Type B pancreatic cell (in vitro differentiated cells): Measurements from ENCODE around the gene STXBP3. TPM values are rescaled to one million over a fixed set of nuclear protein-coding genes. Genes with fewer than 3 reads are reported as not detected.

Source experiments
- DNase-seq: peaks from one replicate; pipeline ENCODE4 v3.0.0; 2021; ENCODE audit warnings: mixed read lengths; ENCODE audit not compliant: unreplicated experiment; ENCODE audit errors: extremely low spot score
- H3K27ac Mint-ChIP-seq: 2 replicates; pipeline ENCODE4 v1.8.0; 2021; ENCODE audit warnings: mild to moderate bottlenecking, mixed read lengths
- H3K27me3 Mint-ChIP-seq: 2 replicates; pipeline ENCODE4 v1.8.0; 2021; ENCODE audit warnings: mixed read lengths
- H3K36me3 Mint-ChIP-seq: 2 replicates; pipeline ENCODE4 v1.8.0; 2021; ENCODE audit warnings: mixed read lengths
- H3K4me1 Mint-ChIP-seq: one replicate; pipeline ENCODE4 v1.8.0; 2021; ENCODE audit warnings: mixed read lengths; ENCODE audit not compliant: unreplicated experiment
- H3K4me3 Mint-ChIP-seq: 2 replicates; pipeline ENCODE4 v1.8.0; 2021; ENCODE audit warnings: mild to moderate bottlenecking, mixed read lengths
- H3K9me3 Mint-ChIP-seq: 2 replicates; pipeline ENCODE4 v1.8.0; 2021; ENCODE audit warnings: mixed read lengths
- CTCF ChIP-seq: fragments of 200-600 bp; sonication (generic); conservative IDR thresholded peaks from 2 replicates; pipeline ENCODE4 v1.5.0; 2021; ENCODE audit warnings: antibody characterized with exemption, mild to moderate bottlenecking
- total RNA-seq: library from RNA; stranded (reverse); gene quantifications from 2 replicates; pipeline ENCODE4 v1.2.1, GENCODE V29; 2021; ENCODE audit warnings: low replicate concordance

Gene STXBP3
- total RNA-seq, 1 donor from 2014 or later: 40.5 TPM

- no peaks in the 10 kb centered on the region for H3K27me3 Mint-ChIP-seq
- no peaks in the 10 kb centered on the region for H3K9me3 Mint-ChIP-seq
- no peak overlapping the region for H3K27ac Mint-ChIP-seq
- no peak for DNase-seq
- no peak for TF ChIP-seq CTCF
- no peaks in the 10 kb centered on the region for H3K36me3 Mint-ChIP-seq
- peaks cover 2% of the 10 kb centered on the region for H3K4me1 Mint-ChIP-seq
- no peak overlapping the region for H3K4me3 Mint-ChIP-seq
Observed at GRCh38 chr1:108725906-108726305, 20.6 kb upstream of the STXBP3 start.

- no peak for DNase-seq
- H3K36me3 Mint-ChIP-seq: no peaks in the 10 kb centered on the region
- peaks cover 9% of the 10 kb centered on the region for H3K4me1 Mint-ChIP-seq
- H3K4me3 Mint-ChIP-seq: no peak overlapping the region
- no peak overlapping the region for H3K27ac Mint-ChIP-seq
- no peaks in the 10 kb centered on the region for H3K9me3 Mint-ChIP-seq
- H3K27me3 Mint-ChIP-seq: no peaks in the 10 kb centered on the region
- no peak for TF ChIP-seq CTCF
Observed at GRCh38 chr1:108728327-108728923, 18.0 kb upstream of the STXBP3 start.

- no peak for TF ChIP-seq CTCF
- H3K27me3 Mint-ChIP-seq: no peaks in the 10 kb centered on the region
- H3K4me1 Mint-ChIP-seq: peaks cover 9% of the 10 kb centered on the region
- no peak for DNase-seq
- H3K4me3 Mint-ChIP-seq: no peak overlapping the region
- H3K27ac Mint-ChIP-seq: no peak overlapping the region
- no peaks in the 10 kb centered on the region for H3K36me3 Mint-ChIP-seq
- H3K9me3 Mint-ChIP-seq: no peaks in the 10 kb centered on the region
Observed at GRCh38 chr1:108729481-108729880, 17.0 kb upstream of the STXBP3 start.

GRCh38 chr1:108732398-108732797 is 14.1 kb upstream of the STXBP3 start:
- H3K4me1 Mint-ChIP-seq: peaks cover 9% of the 10 kb centered on the region
- H3K36me3 Mint-ChIP-seq: no peaks in the 10 kb centered on the region
- no peak overlapping the region for H3K27ac Mint-ChIP-seq
- no peaks in the 10 kb centered on the region for H3K9me3 Mint-ChIP-seq
- DNase-seq: no peak
- peaks cover 5% of the 10 kb centered on the region for H3K27me3 Mint-ChIP-seq
- H3K4me3 Mint-ChIP-seq: no peak overlapping the region
- TF ChIP-seq CTCF: no peak

- TF ChIP-seq CTCF: no peak
- Mint-ChIP-seq H3K9me3 (no peaks in the 10 kb centered on the region), H3K27ac (no peak overlapping the region), H3K4me3 (no peak overlapping the region), H3K36me3 (no peaks in the 10 kb centered on the region), H3K4me1 (peaks cover 9% of the 10 kb centered on the region), H3K27me3 (peaks cover 5% of the 10 kb centered on the region)
- no peak for DNase-seq
Observed at GRCh38 chr1:108734171-108734865, 12.2 kb upstream of the STXBP3 start.
